Measurements from ENCODE around the gene HSPH1.
A peak's percentile ranks its signal among the peaks of the same experiment; 100 is the strongest.

The HSPH1 gene

DNA sequence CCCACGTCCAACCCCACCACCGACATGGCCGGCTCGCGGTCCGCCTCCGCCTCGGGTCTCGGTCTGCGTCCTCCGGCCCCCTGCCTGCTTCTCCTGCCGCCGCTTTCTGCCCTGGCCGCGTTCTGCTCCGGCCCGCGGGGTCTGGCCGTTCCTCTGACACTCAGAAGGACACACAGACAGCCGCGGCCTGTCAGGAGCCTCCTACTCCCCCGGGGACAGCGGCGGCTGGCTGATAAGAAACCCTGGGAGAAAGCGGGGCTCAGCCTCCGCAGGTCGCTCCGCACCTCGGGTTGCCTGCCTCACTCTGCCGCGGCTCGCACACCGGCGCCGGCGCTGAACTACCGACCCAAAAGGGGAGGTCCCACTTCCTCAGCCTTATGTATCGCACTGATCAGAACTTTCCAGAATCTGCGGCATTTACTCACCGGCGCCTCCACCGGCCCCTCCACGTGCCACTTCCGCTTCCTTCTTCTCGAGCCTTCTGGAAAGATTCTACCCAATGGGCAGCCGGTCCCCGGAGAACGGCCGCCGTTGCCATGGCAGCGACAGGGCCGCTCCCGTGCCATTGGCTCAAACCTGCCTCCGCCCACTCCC is at the start of gene HSPH1:
Gene HSPH1, minus strand, starts transcription at position 348 of the 594 bp plus-strand sequence. Its CDS starts 322 bp downstream, at position 26.
- peak; percentile 99 for DNase-seq (ENCODE audit: low read depth in 2 of 2)

DNA sequence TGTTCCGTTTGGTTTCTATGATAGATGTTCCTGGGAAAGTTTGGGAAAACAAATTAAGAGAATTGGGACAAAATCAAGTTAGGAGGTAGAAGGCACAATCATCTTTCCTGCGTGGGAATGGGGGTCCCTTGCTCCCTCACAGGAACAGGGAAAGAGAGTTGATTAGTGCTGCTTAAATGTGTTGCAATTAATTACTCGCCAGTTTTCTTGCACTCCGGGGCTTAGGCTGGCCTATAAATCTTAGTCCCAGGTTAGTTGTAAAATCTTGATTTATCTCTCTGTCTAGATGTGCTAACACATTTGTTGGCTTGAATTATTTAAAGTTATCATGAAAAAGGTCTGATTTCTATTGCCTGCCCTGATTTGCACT is 48.1 kb upstream of the HSPH1 start:
- DNase-seq (ENCODE audit: low read depth in 2 of 2), result no peak

DNA sequence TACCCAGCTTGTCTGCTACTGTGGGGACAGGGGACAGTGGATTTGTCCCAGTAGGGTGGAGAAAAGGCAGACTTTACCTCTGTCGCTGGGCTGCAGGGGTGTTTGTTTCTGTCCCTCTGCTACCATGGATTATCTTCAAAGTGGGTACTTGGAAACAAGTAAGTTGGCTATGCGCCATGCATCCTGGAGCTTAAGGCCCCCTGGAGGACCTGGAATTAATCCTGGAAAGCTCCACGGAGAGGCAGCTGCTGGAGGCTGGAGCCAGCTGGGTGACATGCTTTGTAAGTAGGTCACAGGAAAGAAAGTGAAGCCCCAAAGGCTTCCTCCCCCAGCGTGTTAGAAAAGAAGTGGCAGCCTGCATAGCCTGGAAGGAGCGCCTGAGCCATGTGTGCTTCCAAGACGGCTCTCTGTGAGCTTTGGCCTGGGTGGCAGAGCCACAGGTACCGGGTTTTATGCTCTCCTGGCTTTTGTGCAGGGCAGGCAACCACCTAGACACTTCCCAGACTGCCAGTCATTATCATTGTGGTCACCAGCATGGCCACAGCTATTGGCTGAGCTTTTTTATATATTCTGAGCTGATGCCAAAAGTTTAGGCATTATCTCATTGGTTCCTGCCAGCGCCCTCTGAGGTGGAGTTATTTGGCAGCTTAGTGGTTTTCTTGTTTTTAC is 47.6 kb upstream of the HSPH1 start:
- DNase-seq (ENCODE audit: low read depth in 2 of 2), result no peak

DNA sequence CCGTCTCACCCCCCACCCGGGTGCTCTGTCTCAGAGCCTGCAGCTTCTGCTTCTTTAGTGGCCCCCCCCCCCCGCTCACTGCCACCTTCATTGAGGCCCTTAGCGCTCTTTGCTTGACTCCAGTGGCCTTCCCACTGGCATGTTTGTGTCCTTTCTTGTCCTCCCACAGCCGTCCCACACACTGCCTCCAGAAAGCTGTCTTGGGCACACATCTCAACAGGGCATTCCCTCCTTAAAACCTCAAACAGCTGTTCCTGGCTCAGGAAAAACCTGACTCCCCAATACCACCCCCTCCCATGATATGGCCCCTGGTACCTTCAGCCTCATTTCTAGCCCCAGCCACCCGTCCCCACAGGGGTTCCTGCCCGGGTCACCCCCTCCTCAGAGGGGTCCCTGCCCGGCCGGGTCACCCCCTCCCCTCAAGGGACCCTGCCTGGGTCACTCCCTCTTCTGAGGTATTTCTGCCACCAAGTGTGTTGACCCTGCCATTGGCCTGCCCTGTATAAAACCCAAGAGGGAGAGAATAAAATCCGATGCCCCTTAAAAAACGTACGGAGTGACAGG is 46.9 kb upstream of the HSPH1 start:
- no peak for DNase-seq (ENCODE audit: low read depth in 2 of 2)

DNA sequence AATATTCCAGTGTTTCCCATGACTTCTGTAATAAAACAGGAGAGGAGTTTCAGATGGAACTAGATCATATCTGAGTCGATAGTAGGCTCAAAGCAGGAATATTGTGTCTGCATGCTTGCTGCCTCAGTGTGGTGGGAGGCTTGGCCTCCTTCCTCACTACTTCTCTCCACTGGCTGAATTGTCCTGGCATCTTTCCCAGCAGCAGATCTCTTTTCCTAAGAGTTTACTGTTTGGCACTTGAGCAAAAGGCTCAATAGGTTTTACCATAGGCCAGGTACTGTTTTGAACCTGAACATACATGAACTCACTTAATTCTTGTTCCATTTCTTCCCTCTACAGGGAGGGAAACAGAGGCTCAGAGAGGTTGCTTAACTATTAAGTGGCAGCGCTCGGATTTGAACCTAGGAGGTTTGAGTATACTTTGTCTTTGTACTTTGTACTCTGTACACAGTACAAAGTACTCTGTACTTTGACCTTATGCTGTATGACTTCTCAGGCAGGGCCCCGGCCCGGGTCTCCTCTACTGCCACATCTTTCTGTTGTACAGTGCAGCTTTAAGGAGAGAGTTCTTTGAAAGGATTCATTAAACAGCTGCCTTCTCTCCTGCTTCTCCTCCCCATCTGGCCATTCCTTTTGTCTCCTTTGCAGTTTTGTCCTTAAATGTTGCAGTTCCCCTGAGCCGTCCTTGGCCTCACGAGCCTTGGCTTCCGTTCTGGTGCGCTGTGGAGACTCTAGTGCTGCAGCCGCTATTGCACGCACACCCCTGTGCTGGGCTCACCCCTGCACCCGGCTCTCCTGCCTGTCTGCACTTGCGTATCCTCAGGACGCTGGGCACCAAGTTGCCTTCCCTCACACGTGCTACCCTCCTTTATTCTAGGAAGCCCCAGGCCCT is 46.2 kb upstream of the HSPH1 start:
- no peak for DNase-seq (ENCODE audit: low read depth in 2 of 2)

DNA sequence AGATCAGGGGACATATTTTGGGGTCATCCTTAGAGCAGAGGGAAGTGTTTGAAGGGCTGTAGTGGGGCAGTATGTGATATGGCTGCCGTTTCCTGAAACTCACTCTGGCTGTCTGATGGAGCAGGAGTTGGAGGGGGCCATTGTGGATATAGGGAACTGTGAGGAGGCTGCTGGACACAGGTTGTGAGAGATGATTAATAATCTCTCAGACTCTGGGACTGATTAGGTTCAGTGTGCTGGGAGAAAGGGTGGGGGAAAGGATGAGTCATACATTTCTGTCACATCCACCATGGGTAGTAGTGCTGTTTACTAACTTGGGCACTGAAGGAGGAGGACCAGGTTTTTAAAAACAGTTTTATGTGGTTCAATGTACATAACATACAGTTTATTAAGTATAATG is 42.9 kb upstream of the HSPH1 start:
- DNase-seq (ENCODE audit: low read depth in 2 of 2), result no peak

DNA sequence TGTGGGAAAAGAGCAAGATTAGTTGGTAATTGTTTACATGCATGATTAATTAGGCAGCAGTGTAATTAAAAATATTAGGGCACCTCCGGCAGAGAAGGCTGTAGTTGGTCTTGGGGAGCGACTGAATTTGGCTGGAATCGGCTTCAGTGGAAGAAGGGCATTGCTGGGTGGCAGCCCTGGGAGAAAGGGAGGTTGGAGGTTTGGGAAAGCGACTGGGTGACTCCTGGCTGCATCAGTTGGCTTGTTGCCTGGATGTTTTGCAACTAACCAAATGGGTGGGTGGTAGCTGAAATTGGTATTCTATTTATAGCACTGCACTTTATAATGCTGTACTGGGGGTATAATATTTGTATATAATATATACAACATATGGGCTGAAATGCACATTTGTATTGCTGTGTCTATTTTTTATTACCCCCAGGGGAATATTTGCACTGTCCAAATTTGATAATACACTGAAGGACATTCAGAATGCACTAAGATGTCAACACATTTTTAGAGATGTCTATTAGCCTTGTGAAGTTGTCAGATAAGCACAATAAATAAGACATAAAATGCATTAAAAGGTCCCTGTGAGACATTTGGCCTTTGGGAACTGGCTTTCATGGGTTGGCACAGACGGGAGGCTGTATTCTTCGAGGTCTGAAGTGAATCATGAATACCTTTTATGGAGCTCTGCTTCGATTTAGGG is 39.8 kb upstream of the HSPH1 start:
- DNase-seq (ENCODE audit: low read depth in 2 of 2), result no peak

DNA sequence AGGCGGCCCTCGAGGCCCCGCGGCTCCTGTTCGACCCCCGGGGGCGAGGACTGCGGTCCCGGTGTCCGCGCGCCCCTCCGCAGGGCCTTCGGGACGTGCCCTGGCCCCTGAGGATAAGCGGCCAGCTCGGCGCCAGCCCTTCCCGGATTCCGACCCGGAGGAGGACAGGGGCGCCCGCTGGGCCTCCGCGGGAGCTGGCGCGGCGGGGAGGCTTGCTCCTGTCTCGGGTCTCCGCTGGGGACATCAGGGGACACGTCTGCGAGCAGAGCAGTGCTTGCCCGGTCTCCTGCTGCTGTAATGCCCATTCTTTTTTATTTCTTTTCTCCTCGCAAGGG is 38.9 kb upstream of the HSPH1 start:
- peak in 1 of 2 donors; percentile 42 for DNase-seq (ENCODE audit: low read depth in 2 of 2)

DNA sequence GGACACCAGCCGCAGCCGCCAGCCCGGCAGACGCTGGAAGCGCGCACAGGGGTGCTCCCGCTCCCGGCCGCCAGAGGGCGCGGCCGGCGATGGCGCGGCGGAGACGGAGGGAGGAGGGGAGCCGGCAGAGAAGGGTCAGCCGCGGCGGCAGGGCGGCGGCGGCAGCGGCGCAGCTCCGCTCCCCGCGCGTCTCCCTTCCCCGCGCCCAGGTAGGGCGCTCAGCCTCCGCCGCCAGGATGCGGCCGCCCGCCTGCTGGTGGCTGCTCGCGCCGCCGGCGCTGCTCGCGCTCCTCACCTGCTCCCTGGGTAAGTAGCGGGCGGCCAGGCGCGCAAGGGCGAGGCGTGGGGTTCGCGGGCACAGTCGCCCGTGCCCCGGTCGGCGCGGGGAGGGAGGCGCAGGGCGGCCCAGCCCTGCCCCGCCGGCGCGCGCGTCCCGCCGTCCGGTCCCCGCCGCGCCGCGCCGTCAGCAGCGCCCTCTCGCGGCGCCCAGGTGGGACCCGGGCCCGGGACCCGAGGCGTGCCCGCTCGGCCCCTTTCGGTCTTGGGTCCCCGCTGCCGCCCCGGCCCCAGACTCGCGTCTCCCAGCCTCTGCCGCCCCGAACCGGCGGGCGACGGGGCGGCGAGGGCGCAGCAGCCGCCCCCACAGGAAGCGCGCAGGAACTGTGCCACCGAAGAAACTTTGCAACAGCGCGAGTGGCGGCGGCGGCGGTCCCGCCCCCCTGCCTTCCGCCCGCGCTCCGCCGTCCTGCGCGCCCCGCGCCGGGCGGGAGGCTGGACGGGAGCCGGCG is 38.3 kb upstream of the HSPH1 start, which contains the start of gene B3GLCT:
Gene B3GLCT, plus strand, starts transcription at position 127 of the 788 bp plus-strand sequence. Its CDS starts 110 bp downstream, at position 237.
- peak; percentile 36 to 73 for DNase-seq (ENCODE audit: low read depth in 2 of 2)

DNA sequence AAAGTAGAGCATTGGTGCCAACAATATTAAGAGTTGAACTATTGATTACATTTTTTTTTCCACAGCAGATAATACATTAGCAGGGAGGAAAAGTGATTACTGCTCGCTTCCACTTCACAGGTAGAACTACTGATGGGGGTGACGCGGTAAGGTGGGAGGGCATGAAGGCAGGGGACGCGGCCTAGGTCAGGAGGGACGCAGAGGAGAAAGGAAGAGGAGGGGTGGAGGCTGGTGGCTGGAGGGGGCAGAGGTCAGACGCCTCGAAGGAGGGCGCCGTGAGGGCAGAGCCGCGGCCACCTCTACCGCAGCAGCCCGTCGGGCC is 37.8 kb upstream of the HSPH1 start:
- no peak for DNase-seq (ENCODE audit: low read depth in 2 of 2)

DNA sequence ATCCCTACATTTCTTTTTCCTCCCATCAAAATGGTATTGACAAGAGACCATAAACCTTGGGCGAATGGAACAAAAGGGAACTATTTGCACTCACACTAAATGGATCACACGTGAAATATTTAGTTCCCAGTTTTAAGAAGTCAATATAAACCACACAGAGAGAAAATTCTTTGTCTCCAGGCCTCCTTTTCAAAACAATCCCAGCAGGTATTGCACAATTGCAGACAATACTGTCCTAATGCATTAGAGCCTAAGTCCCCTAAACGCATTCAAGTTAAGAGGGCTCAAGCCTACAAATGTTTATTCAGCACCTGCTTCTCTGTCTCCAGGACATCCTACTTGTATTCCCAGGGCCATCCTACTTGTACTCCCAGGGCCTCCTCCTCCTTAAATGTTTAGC is 36.8 kb upstream of the HSPH1 start:
- DNase-seq (ENCODE audit: low read depth in 2 of 2), result no peak

DNA sequence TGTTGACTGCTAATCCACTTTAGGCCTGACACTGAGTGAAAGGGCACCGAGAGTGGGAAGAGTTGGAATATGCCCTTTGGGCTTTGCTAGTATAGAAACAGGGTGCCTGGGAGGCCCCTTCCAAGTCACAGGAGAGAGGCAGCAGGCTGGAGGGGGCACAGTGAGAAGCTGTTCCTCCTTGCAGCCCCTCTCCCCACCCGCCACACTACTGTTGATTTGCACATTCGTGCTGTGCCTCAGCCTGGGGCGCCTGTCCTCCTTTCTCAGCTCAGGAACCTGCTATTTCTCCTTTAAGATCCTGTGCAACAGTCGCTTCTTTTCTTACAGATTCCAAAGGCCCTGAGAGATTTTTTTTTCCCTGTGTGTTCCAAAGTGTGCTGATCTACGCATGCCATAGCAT is 35.3 kb upstream of the HSPH1 start:
- no peak for DNase-seq (ENCODE audit: low read depth in 2 of 2)

DNA sequence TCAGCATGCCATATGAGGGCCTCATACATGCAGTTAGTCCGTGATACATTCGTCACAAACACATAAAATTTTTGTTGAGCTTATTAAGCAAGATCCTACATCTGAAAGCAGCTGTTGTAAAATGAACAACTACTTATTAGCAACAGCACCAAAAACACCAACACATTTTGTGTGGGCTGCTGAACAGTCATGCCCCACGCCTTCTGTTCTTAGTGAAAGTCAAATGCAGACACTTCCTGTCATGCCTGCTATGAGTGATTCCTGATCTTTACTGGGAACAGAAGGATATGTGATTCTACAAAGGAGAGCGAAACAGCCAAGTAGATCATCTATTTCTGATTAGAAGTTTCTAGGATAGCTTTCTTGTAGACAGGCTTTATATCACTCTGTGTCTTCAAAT is 33.9 kb upstream of the HSPH1 start:
- DNase-seq (ENCODE audit: low read depth in 2 of 2), result no peak

DNA sequence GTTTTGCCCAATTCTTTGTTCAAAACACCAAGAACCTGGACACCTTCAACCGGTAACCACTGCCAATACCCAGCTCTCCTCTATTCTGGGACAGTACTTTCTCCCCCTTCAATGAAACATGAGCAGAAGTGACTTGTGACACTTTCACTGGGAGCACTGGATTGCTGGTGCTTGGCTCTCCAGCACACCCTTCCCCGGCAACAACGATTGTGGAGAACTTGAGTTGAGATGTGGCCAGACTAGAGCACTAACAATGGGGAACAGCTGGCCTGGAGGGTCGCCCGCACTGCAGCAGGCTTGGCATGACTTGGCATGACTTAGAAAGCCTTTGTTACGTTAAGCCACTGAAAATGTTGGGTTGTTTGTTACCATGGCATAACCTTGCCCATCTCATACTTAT is 30.6 kb upstream of the HSPH1 start:
- DNase-seq (ENCODE audit: low read depth in 2 of 2), result no peak

DNA sequence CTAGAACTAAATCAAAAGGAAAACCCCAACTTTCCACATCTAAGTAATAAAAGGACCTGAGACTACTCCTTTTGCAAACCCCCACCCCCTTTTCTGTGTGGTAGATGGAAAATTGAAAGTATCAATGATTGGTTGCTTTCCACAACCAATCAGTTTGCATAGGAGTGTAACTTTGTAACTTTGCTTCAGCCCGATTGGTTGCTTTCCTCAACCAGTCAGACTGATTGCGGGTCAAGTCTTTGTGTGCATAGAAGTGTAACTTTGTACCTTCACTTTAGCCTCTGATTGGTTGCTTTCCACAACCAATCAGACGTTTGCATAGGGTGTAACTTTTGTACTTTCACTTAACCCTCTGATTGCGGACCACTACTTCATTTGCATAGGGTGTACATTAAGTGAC is 30.0 kb upstream of the HSPH1 start:
- no peak for DNase-seq (ENCODE audit: low read depth in 2 of 2)

DNA sequence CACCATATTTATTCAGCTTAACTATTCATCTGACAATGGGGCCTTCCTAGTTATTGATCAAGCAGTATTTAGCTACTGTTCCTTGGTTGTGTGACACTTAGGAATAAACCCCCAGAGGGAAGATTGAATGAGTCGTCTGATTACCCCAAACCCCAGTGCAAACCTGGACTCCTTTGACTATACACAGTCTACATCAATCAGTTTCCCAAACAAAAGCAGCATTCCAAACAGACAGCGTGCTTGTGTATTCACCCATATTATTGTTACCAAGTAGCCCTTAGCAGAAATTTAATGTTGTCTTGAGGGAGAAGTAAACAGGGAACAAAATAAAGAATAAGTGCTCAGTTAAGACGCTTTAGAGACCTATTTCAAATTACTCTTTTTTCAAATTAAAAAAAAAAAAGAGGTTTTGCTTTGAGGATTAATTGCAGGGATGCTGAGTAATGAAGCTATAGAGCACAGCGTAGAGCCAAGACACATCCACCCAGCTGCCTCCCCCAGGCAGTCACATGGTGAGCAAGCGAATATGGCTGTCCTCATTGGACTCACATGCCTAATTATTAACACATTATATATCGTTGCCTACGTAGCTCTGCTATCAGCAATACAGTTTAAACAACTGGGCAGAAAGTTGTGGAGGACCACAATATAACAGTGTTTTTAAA is 23.4 kb upstream of the HSPH1 start:
- no peak for DNase-seq (ENCODE audit: low read depth in 2 of 2)

DNA sequence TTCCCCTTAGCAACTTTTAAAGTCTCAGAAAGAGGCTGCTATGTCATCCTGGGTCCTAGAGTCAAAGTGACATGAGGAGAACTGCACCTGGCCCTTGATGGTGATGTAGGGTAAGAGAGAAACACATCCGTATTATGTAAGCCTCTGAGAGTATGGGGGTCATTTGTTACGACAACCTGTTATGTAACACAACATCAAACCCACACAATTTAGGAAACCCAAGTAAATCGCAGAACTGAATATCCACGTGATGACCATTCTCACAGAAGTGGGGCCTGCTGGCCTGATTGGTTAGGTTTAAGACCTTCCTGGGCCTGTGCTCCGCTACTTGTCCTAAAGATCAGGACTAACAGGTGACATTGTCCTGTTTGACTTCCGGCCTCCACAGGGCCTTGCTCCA is 22.7 kb upstream of the HSPH1 start:
- no peak for DNase-seq (ENCODE audit: low read depth in 2 of 2)

DNA sequence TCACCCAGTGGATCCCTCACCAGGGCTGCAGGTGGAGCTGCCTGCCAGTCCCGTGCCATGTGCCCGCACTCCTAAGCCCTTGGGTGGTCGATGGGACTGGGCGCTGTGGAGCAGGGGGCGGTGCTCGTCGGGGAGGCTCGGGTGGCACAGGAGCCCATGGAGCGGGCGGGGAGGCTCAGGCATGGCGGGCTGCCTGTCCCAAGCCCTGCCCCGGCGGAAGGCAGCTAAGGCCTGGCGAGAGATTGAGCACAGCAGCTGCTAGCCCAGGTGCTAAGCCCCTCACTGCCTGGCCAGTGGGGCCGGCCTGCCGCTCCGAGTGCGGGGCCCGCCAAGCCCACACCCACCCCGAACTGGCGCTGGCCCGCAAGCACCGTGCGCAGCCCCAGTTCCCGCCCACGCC is 21.3 kb upstream of the HSPH1 start:
- no peak for DNase-seq (ENCODE audit: low read depth in 2 of 2)

DNA sequence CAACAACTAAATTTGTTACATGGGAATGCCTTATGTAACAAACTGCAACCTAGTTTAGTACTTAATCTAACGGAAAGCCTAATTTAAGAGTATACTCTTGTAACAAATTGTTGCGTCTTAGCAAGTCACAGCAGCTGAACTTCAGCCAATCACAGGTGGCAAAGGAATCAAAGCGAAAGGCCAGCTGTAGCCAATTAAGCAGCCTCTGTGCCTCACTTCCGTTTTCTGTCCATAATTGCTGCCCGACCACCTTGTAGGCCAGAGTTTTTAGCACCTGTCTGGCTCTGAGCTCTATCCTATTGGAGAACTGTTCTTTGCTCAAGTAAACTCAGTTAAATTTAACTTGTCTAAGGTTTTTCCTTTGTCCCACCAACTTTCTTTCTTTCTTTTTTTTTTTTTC is 18.1 kb upstream of the HSPH1 start:
- DNase-seq (ENCODE audit: low read depth in 2 of 2), result no peak

DNA sequence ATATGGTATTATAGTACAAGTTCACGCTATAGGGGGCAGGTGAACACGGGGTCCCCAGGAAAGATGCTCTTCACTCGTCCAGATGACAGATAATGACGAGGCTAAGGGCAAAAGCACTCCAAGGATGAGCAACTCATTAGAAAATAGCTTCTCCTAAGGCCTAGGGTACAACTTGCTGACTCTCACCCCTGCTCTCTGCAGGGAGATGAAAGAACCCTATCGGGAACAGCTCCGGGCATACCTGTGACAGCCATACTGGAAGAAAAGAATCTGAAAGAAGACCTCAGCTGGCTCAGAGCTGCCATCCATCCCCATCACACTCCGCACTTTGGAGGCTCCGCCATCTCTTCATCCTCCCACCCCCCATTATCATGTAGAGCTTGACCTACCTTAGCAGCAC is 17.5 kb upstream of the HSPH1 start:
- no peak for DNase-seq (ENCODE audit: low read depth in 2 of 2)

All from stimulated activated CD8-positive, alpha-beta memory T cell treated with anti-CD3 and anti-CD28 coated beads, Interleukin-7, amount 100 ng/mL, for 4 hours (primary cell).